Tibial artery (tissue), 4 donors: ENCODE data around the gene MRTO4.
"Not testable (repeated sequence)": the region's sequence is repeated elsewhere in the genome, so short reads cannot be mapped to it uniquely, and the experiment has no call there.

Experiments used
- DNase-seq, 2 donors: peaks; one replicate each; pipeline ENCODE4 v3.0.0-alpha.2; 2019
- H3K27ac ChIP-seq, 2 donors: fragments of 200-600 bp; sonication (generic) in 1 of 2; 1 replicate in 1 of 2; 2 replicates in 1 of 2; pipeline ENCODE4 v1.5.1; 2018 to 2019; ENCODE audit warnings: mild to moderate bottlenecking in 1 of 2
- H3K27me3 ChIP-seq, 2 donors: fragments of 200-600 bp; sonication (generic) in 1 of 2; one replicate each; pipeline versions ENCODE4 v1.5.1 to v1.6.0; 2016 to 2019
- H3K36me3 ChIP-seq, 3 donors: fragments of 200-600 bp; sonication (generic) in 2 of 3; one replicate each; pipeline ENCODE4 v1.5.1; 2016 to 2019; ENCODE audit warnings: mild to moderate bottlenecking in 2 of 3
- H3K4me1 ChIP-seq, 4 donors: fragments of 200-600 bp; sonication (generic) in 2 of 4; 1 replicate in 3 of 4; 2 replicates in 1 of 4; pipeline ENCODE4 v1.5.1; 2016 to 2019
- H3K4me3 ChIP-seq, 2 donors: fragments of 200-600 bp; sonication (generic) in 1 of 2; 1 replicate in 1 of 2; 2 replicates in 1 of 2; pipeline ENCODE4 v1.5.1; 2018 to 2019; ENCODE audit warnings: mild to moderate bottlenecking in 2 of 2
- H3K9me3 ChIP-seq, 3 donors: fragments of 200-600 bp; sonication (generic) in 1 of 3; one replicate each; pipeline ENCODE4 v1.5.1; 2016 to 2019
- intact Hi-C: fragments of 100-400 bp; cut with DNase I; formaldehyde crosslinking; loops from one replicate; pipeline ENCODE4 v1.15.0; 2023; ENCODE audit warnings: low total_unique reads
- TF ChIP-seq, protein P1 (sequence below), 2 experiments: fragments of 200-600 bp in 1 of 2; fragments of 450-650 bp in 1 of 2; IDR thresholded peaks; one replicate each; pipeline ENCODE4 v1.5.1; 2017 to 2019; ENCODE audit warnings: antibody characterized with exemption in 2 of 2, mild to moderate bottlenecking in 1 of 2, moderate library complexity in 1 of 2

MRTO4 gene

DNA sequence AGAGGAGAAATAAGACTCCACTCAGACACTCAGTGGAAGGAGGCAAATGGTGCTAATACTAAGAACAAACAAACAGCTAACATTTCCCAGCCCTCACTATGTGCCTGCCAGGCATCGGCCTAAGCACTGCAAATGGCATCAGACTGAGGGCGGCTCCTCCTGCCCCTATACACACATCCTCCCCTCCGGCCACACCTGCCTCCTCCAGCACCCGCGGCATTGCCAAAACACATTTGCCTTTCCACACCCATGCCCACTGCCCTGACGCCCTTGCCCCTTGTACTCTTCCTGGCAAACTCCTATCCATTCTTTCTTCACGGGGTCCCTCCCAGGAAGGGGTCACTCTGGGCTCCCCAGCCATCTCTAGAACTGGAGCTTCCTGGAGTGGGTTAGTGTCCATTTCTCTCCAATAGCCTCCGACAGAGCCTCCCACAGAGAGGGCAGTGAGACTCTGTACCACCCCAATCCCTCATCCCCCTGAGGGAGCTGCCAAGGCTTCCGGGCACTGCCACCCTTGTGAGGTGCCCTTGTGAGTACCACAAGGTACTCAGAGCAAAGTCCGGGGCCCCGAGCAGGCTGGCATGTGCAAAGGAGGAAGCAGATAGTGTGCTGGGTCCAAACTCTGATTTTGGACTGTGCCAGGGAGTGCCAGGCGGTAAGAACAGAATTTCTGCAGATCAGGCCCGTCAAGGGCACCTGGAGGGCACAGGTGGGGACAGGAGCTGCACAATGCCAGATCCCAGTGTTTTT lies 36.0 kb downstream of the MRTO4 start:
- H3K9me3 ChIP-seq, result no peaks in the 10 kb centered on the region
- H3K36me3 ChIP-seq, result peaks cover 0 to 12% (median 0%) of the 10 kb centered on the region in 3 donors
- H3K27ac ChIP-seq, result no peak overlapping the region
- no peaks in the 10 kb centered on the region for H3K27me3 ChIP-seq
- H3K4me3 ChIP-seq, result no peak overlapping the region
- TF ChIP-seq, protein P1, sequence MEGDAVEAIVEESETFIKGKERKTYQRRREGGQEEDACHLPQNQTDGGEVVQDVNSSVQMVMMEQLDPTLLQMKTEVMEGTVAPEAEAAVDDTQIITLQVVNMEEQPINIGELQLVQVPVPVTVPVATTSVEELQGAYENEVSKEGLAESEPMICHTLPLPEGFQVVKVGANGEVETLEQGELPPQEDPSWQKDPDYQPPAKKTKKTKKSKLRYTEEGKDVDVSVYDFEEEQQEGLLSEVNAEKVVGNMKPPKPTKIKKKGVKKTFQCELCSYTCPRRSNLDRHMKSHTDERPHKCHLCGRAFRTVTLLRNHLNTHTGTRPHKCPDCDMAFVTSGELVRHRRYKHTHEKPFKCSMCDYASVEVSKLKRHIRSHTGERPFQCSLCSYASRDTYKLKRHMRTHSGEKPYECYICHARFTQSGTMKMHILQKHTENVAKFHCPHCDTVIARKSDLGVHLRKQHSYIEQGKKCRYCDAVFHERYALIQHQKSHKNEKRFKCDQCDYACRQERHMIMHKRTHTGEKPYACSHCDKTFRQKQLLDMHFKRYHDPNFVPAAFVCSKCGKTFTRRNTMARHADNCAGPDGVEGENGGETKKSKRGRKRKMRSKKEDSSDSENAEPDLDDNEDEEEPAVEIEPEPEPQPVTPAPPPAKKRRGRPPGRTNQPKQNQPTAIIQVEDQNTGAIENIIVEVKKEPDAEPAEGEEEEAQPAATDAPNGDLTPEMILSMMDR (IDR thresholded peaks at IDR 0.05), result no peak
- peaks cover 0 to 14% (median 5%) of the 10 kb centered on the region in 4 donors for H3K4me1 ChIP-seq
- no peak for DNase-seq
- intact Hi-C loops, result loop anchor here (1.0 kb wide), 1 partner anchor 8 kb away; no protein-coding TSS in a partner anchor

DNA sequence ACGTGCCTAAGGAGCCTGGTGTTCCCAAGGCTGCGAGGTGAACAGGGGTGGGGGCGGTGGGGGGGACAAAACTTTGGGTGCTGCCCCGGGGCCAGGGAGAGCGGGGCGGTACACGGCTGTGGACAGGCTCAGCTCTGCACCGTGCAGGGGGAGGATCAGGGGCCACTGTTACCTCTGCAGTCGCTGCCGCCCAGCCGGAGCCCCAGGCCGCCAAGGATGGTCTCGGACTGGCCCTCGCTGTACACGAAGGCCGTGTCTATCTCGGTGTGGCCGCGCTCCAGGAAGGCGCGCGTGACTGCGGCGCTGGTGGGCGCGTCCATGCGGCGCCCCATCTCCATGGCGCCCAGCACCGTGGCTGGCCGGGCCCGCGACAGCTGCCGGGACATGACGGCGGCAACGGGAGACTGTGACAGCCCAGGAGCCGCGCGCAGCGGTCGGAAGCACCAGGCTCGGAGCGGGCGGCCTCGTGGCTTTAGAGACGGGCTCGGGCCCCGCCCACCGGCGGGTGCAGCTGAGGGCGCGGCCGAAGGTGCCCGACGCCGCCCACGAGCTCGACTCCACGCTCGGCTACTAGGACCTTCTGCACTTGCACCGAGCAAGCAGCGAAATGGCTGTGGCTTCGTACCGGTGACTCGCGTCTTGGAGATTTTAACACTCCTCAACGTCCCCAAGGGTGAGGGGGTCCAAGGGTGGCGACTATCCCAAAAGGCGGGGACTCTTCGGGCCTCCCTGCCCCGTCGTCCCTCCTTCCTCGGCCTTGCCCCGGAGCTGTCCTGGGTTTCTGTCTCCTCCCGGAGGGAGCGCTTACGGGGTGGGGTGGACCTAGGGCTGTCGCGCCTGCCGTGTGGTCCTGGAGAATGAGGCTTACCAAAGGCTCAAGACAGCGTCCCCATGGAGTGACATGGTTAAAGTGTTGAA lies 37.0 kb downstream of the MRTO4 start, which contains the start of gene AKR7A3:
Gene AKR7A3 (minus strand): TSS at position 447 of the 918 bp plus-strand sequence. CDS start 61 bp downstream, at position 386.
- intact Hi-C loops, H3K27me3 ChIP-seq, H3K9me3 ChIP-seq: not testable (repeated sequence)
- H3K4me1 ChIP-seq, result peaks cover 0 to 14% (median 5%) of the 10 kb centered on the region in 4 donors
- peak within 1 kb of the TSS in 1 of 2 donors; percentile 39 for H3K27ac ChIP-seq
- H3K36me3 ChIP-seq, result peaks cover 0 to 12% (median 0%) of the 10 kb centered on the region in 3 donors
- peak in 1 of 2 donors; percentile 27 for DNase-seq
- peak within 1 kb of the TSS; percentile 46 to 59 for H3K4me3 ChIP-seq

DNA sequence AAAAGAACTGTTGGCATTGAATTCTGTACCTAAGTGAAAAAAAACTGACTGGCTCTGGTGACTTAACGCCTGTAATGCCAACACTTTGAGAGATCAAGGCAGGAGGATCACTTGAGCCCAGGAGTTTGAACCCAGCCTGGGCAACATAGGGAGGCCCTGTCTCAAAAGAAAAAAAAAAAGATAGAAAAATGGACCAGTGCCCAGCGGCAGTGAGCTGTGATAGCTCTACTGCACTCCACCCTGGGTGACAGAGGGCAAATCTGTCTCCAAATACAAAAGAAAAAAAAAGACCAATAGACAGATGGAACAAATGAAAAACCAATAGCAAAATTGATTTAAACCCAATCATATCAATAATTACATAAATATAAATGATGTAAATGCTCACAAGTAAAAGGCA lies 37.6 kb downstream of the MRTO4 start:
- no peak for DNase-seq
- intact Hi-C loops, result no loop called here
- Histone ChIP-seq H3K9me3 (peaks cover under 1 to 5% (median 3%) of the 10 kb centered on the region in 3 donors), H3K27me3 (no peaks in the 10 kb centered on the region), H3K4me1 (peaks cover 0 to 14% (median 5%) of the 10 kb centered on the region in 4 donors), H3K27ac (peak overlapping the region in 1 of 2 donors; percentile 39), H3K4me3 (peak overlapping the region; percentile 46 to 59), H3K36me3 (peaks cover 0 to 12% (median 0%) of the 10 kb centered on the region in 3 donors)
- TF ChIP-seq, protein P1 (IDR thresholded peaks at IDR 0.05), result no peak

DNA sequence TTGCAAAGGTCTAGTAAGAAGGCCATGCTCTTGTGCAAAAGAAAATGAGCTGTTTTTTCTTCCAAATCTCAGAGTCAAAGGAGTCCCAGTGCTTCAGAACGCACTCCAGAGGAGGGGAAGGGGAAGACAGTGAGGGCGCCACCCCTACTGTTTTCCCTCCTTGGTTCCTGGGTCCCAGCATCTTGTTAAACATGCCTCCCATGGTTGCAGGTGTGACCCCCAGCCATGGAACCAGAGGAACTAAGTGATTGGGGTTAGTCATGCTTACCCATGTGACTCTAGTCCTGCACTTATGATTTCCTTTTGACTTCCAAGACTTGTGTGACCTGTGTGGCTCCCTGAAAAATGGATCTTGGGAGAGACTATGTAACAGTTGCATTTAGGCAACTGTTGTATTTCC lies 43.0 kb downstream of the MRTO4 start:
- peaks cover 3 to 9% (median 7%) of the 10 kb centered on the region in 3 donors for H3K9me3 ChIP-seq
- H3K4me3 ChIP-seq, result no peak overlapping the region
- H3K36me3 ChIP-seq, result peaks cover 0 to 7% (median 4%) of the 10 kb centered on the region in 3 donors
- H3K27ac ChIP-seq, result no peak overlapping the region
- DNase-seq, result no peak
- intact Hi-C loops, result no loop called here
- TF ChIP-seq, protein P1 (IDR thresholded peaks at IDR 0.05), result no peak
- no peaks in the 10 kb centered on the region for H3K4me1 ChIP-seq
- H3K27me3 ChIP-seq, result no peaks in the 10 kb centered on the region

DNA sequence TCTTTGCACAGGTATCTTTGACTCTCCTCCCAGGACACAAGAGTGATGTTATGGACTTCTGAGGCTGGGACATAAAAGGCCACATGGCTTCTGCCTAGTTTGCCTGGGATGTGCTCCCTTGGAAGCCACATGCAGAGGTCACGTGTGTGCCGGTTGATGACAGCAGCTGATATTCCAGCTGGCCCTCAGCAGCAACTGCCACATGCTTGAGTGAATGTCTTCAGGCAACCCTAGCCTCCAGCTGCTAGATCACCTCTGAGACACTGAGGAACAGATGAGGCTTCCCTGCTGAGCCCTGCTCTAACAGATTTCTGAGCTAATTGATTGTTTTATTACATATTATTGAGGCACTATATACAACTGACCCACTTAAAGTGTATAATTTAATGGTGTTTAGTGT lies 48.6 kb downstream of the MRTO4 start:
- Histone ChIP-seq H3K27me3 (no peaks in the 10 kb centered on the region), H3K4me1 (no peaks in the 10 kb centered on the region), H3K27ac (no peak overlapping the region), H3K36me3 (peaks cover 16 to 45% (median 29%) of the 10 kb centered on the region in 3 donors), H3K9me3 (no peaks in the 10 kb centered on the region), H3K4me3 (no peak overlapping the region)
- DNase-seq, result no peak
- TF ChIP-seq, protein P1 (IDR thresholded peaks at IDR 0.05), result no peak
- intact Hi-C loops, result no loop called here

DNA sequence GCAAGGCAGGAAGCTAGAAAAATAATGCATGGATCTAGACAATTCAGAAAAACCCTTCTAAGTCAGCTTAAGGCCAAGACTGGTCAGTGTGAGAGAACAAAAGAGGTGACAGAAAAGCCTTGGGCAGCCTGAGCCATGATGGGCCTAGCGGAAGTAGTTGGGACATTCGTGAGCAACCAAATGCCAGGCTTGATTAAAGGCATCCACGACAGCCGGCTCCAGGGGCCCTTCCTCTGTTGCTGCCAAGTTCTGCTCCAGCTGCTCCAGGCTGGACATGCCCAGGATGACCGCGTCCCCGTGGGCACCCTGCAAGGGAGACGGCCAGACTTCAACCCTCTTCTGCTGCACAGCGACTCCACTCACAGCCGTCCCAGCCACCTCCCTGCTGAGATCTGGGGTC lies 52.5 kb downstream of the MRTO4 start:
- H3K4me3 ChIP-seq, H3K9me3 ChIP-seq, intact Hi-C loops, H3K4me1 ChIP-seq, DNase-seq, H3K27me3 ChIP-seq, H3K27ac ChIP-seq: not testable (repeated sequence)
- H3K36me3 ChIP-seq, result peaks cover 36 to 76% (median 58%) of the 10 kb centered on the region in 3 donors
